ENCODE results near the gene MED10.

MED10 gene

GRCh38 chr5:6377905-6378765 is at the start of gene MED10:
Gene MED10, minus strand, starts transcription at chr5:6378547. Its CDS starts 64 bp downstream, at chr5:6378483.
- Histone ChIP-seq H3K27ac (ENCODE audit: low read depth, low read length, poor library complexity, severe bottlenecking) (no peak within 1 kb of the TSS), H3K4me3 (ENCODE audit: low read depth, low read length, poor library complexity, severe bottlenecking) (peak within 1 kb of the TSS; percentile 95), H3K9me3 (ENCODE audit: low read length) (no peaks in the 10 kb centered on the region), H3K79me2 (ENCODE audit: insufficient read depth, low read length) (peaks cover 17% of the 10 kb centered on the region), H2AFZ (ENCODE audit: low read length) (peak within 1 kb of the TSS; percentile 68; the same call in 1 of the 2 replicates), H3K4me1 (ENCODE audit: insufficient read depth, low read length, severe bottlenecking) (peaks cover 18% of the 10 kb centered on the region), H3F3A (ENCODE audit: insufficient read depth, low read length) (no peaks in the 10 kb centered on the region; the same call in 1 of the 2 replicates), H3K27me3 (ENCODE audit: insufficient read depth, low read length) (no peaks in the 10 kb centered on the region), H4K20me1 (ENCODE audit: insufficient read depth, low read length) (no peaks in the 10 kb centered on the region), H3K9me2 (ENCODE audit: low read depth, low read length) (no peaks in the 10 kb centered on the region), H3K9ac (ENCODE audit: low read length) (peak within 1 kb of the TSS; percentile 89), H3K4me2 (ENCODE audit: low read length) (peak within 1 kb of the TSS; percentile 96), H3K36me3 (ENCODE audit: insufficient read depth, low read length) (peaks cover 40% of the 10 kb centered on the region)
- TF ChIP-seq CTCF (IDR thresholded peaks at IDR 0.05; ENCODE audit: low read length) (no peak), EZH2 (IDR thresholded peaks at IDR 0.05; ENCODE audit: borderline replicate concordance, low read length) (no peak)

GRCh38 chr5:6427694-6428093 is 49.3 kb upstream of the MED10 start:
- H3K4me3 ChIP-seq (ENCODE audit: low read depth, low read length, poor library complexity, severe bottlenecking): no peak overlapping the region
- no peak for TF ChIP-seq EZH2 (IDR thresholded peaks at IDR 0.05; ENCODE audit: borderline replicate concordance, low read length)
- TF ChIP-seq CTCF (IDR thresholded peaks at IDR 0.05; ENCODE audit: low read length): no peak
- 0 out of 2 replicates have a peak, but pooled peaks cover 8% of the 10 kb centered on the region for H3K27me3 ChIP-seq (ENCODE audit: insufficient read depth, low read length)
- H3K9ac ChIP-seq (ENCODE audit: low read length): no peak overlapping the region
- no peaks in the 10 kb centered on the region for H3K36me3 ChIP-seq (ENCODE audit: insufficient read depth, low read length)
- no peak overlapping the region for H2AFZ ChIP-seq (ENCODE audit: low read length)
- no peaks in the 10 kb centered on the region for H3K9me2 ChIP-seq (ENCODE audit: low read depth, low read length)
- no peak overlapping the region for H3K27ac ChIP-seq (ENCODE audit: low read depth, low read length, poor library complexity, severe bottlenecking)
- no peak overlapping the region for H3K4me2 ChIP-seq (ENCODE audit: low read length)
- no peaks in the 10 kb centered on the region for H3K9me3 ChIP-seq (ENCODE audit: low read length)
- H3K79me2 ChIP-seq (ENCODE audit: insufficient read depth, low read length): no peaks in the 10 kb centered on the region
- H4K20me1 ChIP-seq (ENCODE audit: insufficient read depth, low read length): no peaks in the 10 kb centered on the region
- H3F3A ChIP-seq (ENCODE audit: insufficient read depth, low read length): no peaks in the 10 kb centered on the region
- no peaks in the 10 kb centered on the region for H3K4me1 ChIP-seq (ENCODE audit: insufficient read depth, low read length, severe bottlenecking)

GRCh38 chr5:6424700-6425099 is 46.4 kb upstream of the MED10 start:
- Histone ChIP-seq H3K4me3 (ENCODE audit: low read depth, low read length, poor library complexity, severe bottlenecking) (no peak overlapping the region), H3F3A (ENCODE audit: insufficient read depth, low read length) (no peaks in the 10 kb centered on the region), H3K36me3 (ENCODE audit: insufficient read depth, low read length) (no peaks in the 10 kb centered on the region), H4K20me1 (ENCODE audit: insufficient read depth, low read length) (no peaks in the 10 kb centered on the region), H3K9ac (ENCODE audit: low read length) (no peak overlapping the region), H3K9me3 (ENCODE audit: low read length) (no peaks in the 10 kb centered on the region), H2AFZ (ENCODE audit: low read length) (no peak overlapping the region), H3K4me2 (ENCODE audit: low read length) (no peak overlapping the region), H3K4me1 (ENCODE audit: insufficient read depth, low read length, severe bottlenecking) (no peaks in the 10 kb centered on the region), H3K9me2 (ENCODE audit: low read depth, low read length) (no peaks in the 10 kb centered on the region), H3K27me3 (ENCODE audit: insufficient read depth, low read length) (peaks cover 8% of the 10 kb centered on the region; the same call in 1 of the 2 replicates), H3K27ac (ENCODE audit: low read depth, low read length, poor library complexity, severe bottlenecking) (no peak overlapping the region), H3K79me2 (ENCODE audit: insufficient read depth, low read length) (no peaks in the 10 kb centered on the region)
- TF ChIP-seq EZH2 (IDR thresholded peaks at IDR 0.05; ENCODE audit: borderline replicate concordance, low read length): no peak
- no peak for TF ChIP-seq CTCF (IDR thresholded peaks at IDR 0.05; ENCODE audit: low read length)
